WTC11 (cell line): Measurements from ENCODE around the gene CCDC88B.

ENCODE experiments used
- JUN ChIP-seq: sonication (generic); formaldehyde crosslinking; IDR thresholded peaks from 2 replicates; pipeline ENCODE4 v1.8.0; 2023; ENCODE audit warnings: mild to moderate bottlenecking, missing genetic modification reagents
- MAX ChIP-seq: sonication (generic); formaldehyde crosslinking; IDR thresholded peaks from 2 replicates; pipeline ENCODE4 v1.8.0; 2022; ENCODE audit warnings: mild to moderate bottlenecking, missing genetic modification reagents
- TF ChIP-seq, protein P1 (sequence below): fragments of 200-600 bp; IDR thresholded peaks from 2 replicates; pipeline ENCODE4 v1.8.0; 2022; ENCODE audit warnings: antibody characterized with exemption
- TF ChIP-seq, protein P2 (sequence below): sonication (generic); formaldehyde crosslinking; IDR thresholded peaks from 2 replicates; pipeline ENCODE4 v1.8.1; 2023; ENCODE audit warnings: mild to moderate bottlenecking, moderate library complexity, missing genetic modification reagents
- TF ChIP-seq, protein P3 (sequence below): fragments of 250-450 bp; sonication (Bioruptor Pico); conservative IDR thresholded peaks from 2 replicates; pipeline ENCODE4 v1.9.0; 2021; ENCODE audit warnings: mild to moderate bottlenecking

- TF ChIP-seq, protein P1, sequence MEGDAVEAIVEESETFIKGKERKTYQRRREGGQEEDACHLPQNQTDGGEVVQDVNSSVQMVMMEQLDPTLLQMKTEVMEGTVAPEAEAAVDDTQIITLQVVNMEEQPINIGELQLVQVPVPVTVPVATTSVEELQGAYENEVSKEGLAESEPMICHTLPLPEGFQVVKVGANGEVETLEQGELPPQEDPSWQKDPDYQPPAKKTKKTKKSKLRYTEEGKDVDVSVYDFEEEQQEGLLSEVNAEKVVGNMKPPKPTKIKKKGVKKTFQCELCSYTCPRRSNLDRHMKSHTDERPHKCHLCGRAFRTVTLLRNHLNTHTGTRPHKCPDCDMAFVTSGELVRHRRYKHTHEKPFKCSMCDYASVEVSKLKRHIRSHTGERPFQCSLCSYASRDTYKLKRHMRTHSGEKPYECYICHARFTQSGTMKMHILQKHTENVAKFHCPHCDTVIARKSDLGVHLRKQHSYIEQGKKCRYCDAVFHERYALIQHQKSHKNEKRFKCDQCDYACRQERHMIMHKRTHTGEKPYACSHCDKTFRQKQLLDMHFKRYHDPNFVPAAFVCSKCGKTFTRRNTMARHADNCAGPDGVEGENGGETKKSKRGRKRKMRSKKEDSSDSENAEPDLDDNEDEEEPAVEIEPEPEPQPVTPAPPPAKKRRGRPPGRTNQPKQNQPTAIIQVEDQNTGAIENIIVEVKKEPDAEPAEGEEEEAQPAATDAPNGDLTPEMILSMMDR, result no peak
- TF ChIP-seq JUN (CRISPR knock-in tag), result no peak
- TF ChIP-seq, protein P2, sequence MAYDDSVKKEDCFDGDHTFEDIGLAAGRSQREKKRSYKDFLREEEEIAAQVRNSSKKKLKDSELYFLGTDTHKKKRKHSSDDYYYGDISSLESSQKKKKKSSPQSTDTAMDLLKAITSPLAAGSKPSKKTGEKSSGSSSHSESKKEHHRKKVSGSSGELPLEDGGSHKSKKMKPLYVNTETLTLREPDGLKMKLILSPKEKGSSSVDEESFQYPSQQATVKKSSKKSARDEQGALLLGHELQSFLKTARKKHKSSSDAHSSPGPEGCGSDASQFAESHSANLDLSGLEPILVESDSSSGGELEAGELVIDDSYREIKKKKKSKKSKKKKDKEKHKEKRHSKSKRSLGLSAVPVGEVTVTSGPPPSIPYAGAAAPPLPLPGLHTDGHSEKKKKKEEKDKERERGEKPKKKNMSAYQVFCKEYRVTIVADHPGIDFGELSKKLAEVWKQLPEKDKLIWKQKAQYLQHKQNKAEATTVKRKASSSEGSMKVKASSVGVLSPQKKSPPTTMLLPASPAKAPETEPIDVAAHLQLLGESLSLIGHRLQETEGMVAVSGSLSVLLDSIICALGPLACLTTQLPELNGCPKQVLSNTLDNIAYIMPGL (CRISPR knock-in tag), result no peak
- no peak for TF ChIP-seq MAX (CRISPR knock-in tag)
- TF ChIP-seq, protein P3, sequence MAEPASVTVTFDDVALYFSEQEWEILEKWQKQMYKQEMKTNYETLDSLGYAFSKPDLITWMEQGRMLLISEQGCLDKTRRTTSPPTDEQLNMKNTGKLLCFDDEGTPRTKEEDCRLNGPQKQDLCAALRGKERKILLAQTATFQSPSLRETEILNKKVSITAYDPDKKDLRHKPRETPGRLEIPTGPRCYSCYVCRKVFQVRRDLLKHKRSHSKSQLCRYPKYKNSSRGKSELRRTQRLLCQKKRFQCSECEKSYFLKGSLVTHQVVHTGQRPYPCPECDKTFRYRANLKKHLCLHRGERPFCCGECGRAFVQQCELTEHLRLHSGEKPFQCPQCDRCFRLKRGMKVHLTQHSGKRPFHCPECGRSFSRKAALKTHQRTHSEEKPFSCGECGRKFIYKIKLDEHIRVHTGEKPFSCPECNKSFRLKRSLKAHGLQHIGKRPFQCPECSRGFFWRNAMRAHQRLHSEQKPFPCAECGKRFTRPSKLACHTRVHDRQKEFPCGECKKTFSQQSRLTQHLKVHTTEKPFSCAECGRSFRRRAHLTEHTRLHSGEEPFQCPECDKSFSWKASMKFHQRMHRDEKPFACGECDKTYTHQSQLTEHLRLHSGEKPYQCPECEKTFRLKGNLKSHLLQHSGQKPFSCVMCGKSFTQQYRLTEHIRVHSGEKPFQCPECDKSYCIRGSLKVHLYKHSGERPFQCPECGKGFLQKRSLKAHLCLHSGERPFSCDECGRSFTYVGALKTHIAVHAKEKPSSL, result no peak
Measured at GRCh38 chr11:64403106-64403505, 63.1 kb downstream of the CCDC88B start.
